Measurements from ENCODE around the gene DLGAP1. TPM values are rescaled to one million over a fixed set of nuclear protein-coding genes. Genes with fewer than 3 reads are reported as not detected.

DLGAP1 gene
- total RNA-seq, 1 experiment from 2014 or later, result 0.07 TPM

GRCh38 chr18:3520230-3521085 is 934.6 kb downstream of the DLGAP1 start:
- ChIA-PET POLR2A (no interaction called here), CTCF (no interaction called here)
- H3K27me3 ChIP-seq (replicated peaks; ENCODE audit: control insufficient read depth, insufficient read depth, low read length), result no peaks in the 10 kb centered on the region
- no peaks in the 10 kb centered on the region for H3K36me3 Mint-ChIP-seq (ENCODE audit: insufficient read depth, unreplicated experiment)
- no peak overlapping the region for H3K4me3 ChIP-seq (ENCODE audit: low read depth, low read length)
- BruUV-seq (replicated peaks), result no TSS peak
- H3K36me3 ChIP-seq (ENCODE audit: control insufficient read depth, insufficient read depth, low read length), result no peaks in the 10 kb centered on the region; the same call in 1 of the 2 replicates
- intact Hi-C loops (cut with micrococcal nuclease; ENCODE audit: unreplicated experiment), result no loop called here
- DNase-seq, result no peak
- H3K4me1 ChIP-seq, result peaks cover 19% of the 10 kb centered on the region
- H3K27ac Mint-ChIP-seq (ENCODE audit: unreplicated experiment), result no peak overlapping the region
- no peak for TF ChIP-seq CTCF (IDR thresholded peaks at IDR 0.05; ENCODE audit: insufficient read depth in 1 of 2, low read depth in 1 of 2, low read length in 1 of 2, severe bottlenecking in 1 of 2, unreplicated experiment in 1 of 2)
- H3K4me1 Mint-ChIP-seq (ENCODE audit: low read depth, unreplicated experiment), result peaks cover 27% of the 10 kb centered on the region
- H3K27me3 Mint-ChIP-seq (ENCODE audit: insufficient read depth, unreplicated experiment), result no peaks in the 10 kb centered on the region
- no peaks in the 10 kb centered on the region for H3K9me3 Mint-ChIP-seq (ENCODE audit: unreplicated experiment)
- H3K9me3 ChIP-seq, result peaks cover 5% of the 10 kb centered on the region
- no peak overlapping the region for H3K4me3 Mint-ChIP-seq (ENCODE audit: unreplicated experiment)

GRCh38 chr18:3514312-3515216 is 940.5 kb downstream of the DLGAP1 start:
- BruUV-seq (replicated peaks), result no TSS peak
- CTCF ChIA-PET, result no interaction called here
- DNase-seq, result no peak
- no peaks in the 10 kb centered on the region; the same call in 1 of the 2 replicates for H3K36me3 ChIP-seq (ENCODE audit: control insufficient read depth, insufficient read depth, low read length)
- no peak overlapping the region for H3K4me3 ChIP-seq (ENCODE audit: low read depth, low read length)
- no peak for TF ChIP-seq CTCF (IDR thresholded peaks at IDR 0.05; ENCODE audit: insufficient read depth in 1 of 2, low read depth in 1 of 2, low read length in 1 of 2, severe bottlenecking in 1 of 2, unreplicated experiment in 1 of 2)
- Mint-ChIP-seq H3K4me3 (ENCODE audit: unreplicated experiment) (no peak overlapping the region), H3K4me1 (ENCODE audit: low read depth, unreplicated experiment) (peaks cover 6% of the 10 kb centered on the region), H3K27me3 (ENCODE audit: insufficient read depth, unreplicated experiment) (no peaks in the 10 kb centered on the region), H3K36me3 (ENCODE audit: insufficient read depth, unreplicated experiment) (no peaks in the 10 kb centered on the region), H3K9me3 (ENCODE audit: unreplicated experiment) (no peaks in the 10 kb centered on the region), H3K27ac (ENCODE audit: unreplicated experiment) (no peak overlapping the region)
- intact Hi-C loops (cut with micrococcal nuclease; ENCODE audit: unreplicated experiment), result no loop called here
- peaks cover 19% of the 10 kb centered on the region for H3K4me1 ChIP-seq
- POLR2A ChIA-PET, result no interaction called here
- H3K27me3 ChIP-seq (replicated peaks; ENCODE audit: control insufficient read depth, insufficient read depth, low read length), result no peaks in the 10 kb centered on the region
- H3K9me3 ChIP-seq, result no peaks in the 10 kb centered on the region; the same call in 1 of the 2 replicates

- ChIA-PET CTCF (no interaction called here), POLR2A (no interaction called here)
- no peaks in the 10 kb centered on the region for H3K9me3 Mint-ChIP-seq (ENCODE audit: unreplicated experiment)
- no peaks in the 10 kb centered on the region for H3K27me3 Mint-ChIP-seq (ENCODE audit: insufficient read depth, unreplicated experiment)
- DNase-seq, result no peak
- no peak overlapping the region for H3K4me3 Mint-ChIP-seq (ENCODE audit: unreplicated experiment)
- no peaks in the 10 kb centered on the region; the same call in 1 of the 2 replicates for H3K9me3 ChIP-seq
- intact Hi-C loops (cut with micrococcal nuclease; ENCODE audit: unreplicated experiment), result no loop called here
- BruUV-seq (replicated peaks), result no TSS peak
- H3K4me1 ChIP-seq, result peaks cover 19% of the 10 kb centered on the region
- H3K27me3 ChIP-seq (replicated peaks; ENCODE audit: control insufficient read depth, insufficient read depth, low read length), result no peaks in the 10 kb centered on the region
- H3K27ac Mint-ChIP-seq (ENCODE audit: unreplicated experiment), result no peak overlapping the region
- no peak overlapping the region for H3K4me3 ChIP-seq (ENCODE audit: low read depth, low read length)
- no peaks in the 10 kb centered on the region; the same call in 1 of the 2 replicates for H3K36me3 ChIP-seq (ENCODE audit: control insufficient read depth, insufficient read depth, low read length)
- H3K4me1 Mint-ChIP-seq (ENCODE audit: low read depth, unreplicated experiment), result peaks cover 6% of the 10 kb centered on the region
- no peaks in the 10 kb centered on the region for H3K36me3 Mint-ChIP-seq (ENCODE audit: insufficient read depth, unreplicated experiment)
- TF ChIP-seq CTCF (IDR thresholded peaks at IDR 0.05; ENCODE audit: insufficient read depth in 1 of 2, low read depth in 1 of 2, low read length in 1 of 2, severe bottlenecking in 1 of 2, unreplicated experiment in 1 of 2), result no peak
Observed at GRCh38 chr18:3513481-3513880, 941.6 kb downstream of the DLGAP1 start.

Data from Caco-2 (cell line).